ENCODE data around the gene HMGN4.

Gene HMGN4

GRCh38 chr6:26552640-26553188, 14.5 kb downstream of the HMGN4 start:
- DNase-seq: no peak

DNA sequence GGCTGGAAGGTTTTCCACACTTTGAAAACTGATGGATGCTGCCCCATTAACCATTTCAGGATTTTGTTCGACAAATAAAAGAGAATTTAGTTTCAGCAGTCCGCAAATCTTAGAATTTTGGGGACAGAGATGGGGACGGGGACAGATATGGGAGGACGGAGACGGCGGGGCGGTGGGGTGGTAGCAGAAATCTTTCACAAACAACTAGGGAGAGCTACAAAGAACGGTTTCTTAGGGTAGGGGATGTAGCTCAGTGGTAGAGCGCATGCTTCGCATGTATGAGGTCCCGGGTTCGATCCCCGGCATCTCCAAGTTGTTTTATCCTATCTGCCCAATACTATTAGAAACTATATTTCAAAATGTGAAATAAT, 15.1 kb downstream of the HMGN4 start:
- DNase-seq: peak; percentile 81

DNA sequence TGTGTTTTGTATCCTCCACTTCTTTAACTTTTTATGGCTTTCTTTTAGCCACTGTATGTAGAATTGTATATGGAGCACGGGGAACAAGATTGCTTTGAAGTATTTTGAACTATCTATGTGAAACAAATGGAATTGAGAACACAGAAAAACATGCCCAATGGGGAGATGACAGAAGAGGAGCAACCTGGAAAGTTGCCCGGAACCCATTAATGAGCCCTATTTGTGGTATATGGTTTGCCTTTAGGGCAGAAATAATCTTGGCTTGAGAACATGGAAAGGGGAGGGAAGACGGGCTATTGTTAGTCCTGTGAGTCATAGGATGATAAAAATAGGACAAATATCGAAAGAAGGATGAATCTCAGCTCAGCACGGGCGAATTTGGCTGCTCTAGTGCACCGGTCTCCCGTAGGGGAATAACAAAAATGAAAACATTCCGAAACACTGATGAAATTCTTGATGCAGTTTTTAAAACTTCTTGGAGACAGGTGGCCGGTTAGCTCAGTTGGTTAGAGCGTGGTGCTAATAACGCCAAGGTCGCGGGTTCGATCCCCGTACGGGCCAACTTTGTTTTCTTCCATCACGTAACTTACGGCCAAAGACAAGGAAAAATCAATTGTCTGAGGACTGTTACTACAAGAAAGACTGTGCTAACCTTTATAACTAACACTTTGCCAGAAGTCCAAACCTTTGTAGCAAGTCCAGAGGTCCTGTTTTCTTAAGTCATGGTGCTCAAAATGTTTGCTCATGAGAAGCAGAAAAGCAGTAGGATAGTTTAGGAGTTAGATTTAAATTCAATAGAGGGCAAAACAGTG, 15.7 kb downstream of the HMGN4 start:
- peak; percentile 90 for DNase-seq

GRCh38 chr6:26554447-26554696, 16.2 kb downstream of the HMGN4 start:
- DNase-seq: no peak

GRCh38 chr6:26554697-26555504, 16.7 kb downstream of the HMGN4 start:
- DNase-seq: peak; percentile 21

DNA sequence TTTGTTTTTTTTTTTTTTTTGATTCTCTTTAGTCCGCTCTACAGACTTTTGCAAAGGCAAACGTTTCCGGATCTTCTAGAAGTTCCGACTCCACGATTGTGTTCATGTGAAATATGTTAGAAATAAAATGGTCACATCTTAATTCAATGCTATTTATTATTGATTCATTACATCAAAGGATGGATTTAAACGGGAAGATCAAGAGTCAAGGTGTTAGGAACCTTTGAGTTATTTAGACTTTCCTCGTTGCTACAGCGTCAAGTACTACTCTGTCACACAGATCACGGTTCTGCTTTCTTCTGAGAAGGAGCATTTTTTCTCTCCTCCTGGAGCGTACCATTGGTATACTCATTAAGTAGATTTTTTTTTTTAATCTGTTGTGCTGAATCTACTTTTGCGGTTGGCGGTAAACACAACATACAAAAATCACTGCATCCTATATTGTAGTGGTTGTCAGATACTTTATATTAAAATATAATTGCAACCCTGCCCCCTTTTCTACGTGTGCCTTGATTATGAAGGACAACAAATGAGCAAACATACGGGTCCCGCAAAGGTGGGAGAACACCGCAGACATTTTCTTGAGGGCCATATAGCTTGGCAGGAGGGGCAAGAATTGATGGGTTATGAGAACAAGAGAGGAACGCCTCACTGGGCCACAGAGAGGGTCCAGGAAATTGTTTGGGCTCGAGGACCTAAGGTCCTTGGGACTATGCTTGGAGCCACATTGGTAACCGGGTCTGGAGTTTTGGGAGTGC, 17.5 kb downstream of the HMGN4 start:
- DNase-seq: no peak

- peak; percentile 51 for DNase-seq
These were observed 18.3 kb downstream of the HMGN4 start for GRCh38 chr6:26556263-26557070.

- DNase-seq: no peak
These were observed 23.6 kb downstream of the HMGN4 start for GRCh38 chr6:26561533-26562466.

- DNase-seq: no peak
These were observed 25.3 kb downstream of the HMGN4 start for GRCh38 chr6:26563488-26563887.

- DNase-seq: peak; percentile 92
These were observed 30.7 kb downstream of the HMGN4 start for GRCh38 chr6:26568601-26569432.

- DNase-seq: no peak
These were observed 31.2 kb downstream of the HMGN4 start for GRCh38 chr6:26569433-26569764.

DNA sequence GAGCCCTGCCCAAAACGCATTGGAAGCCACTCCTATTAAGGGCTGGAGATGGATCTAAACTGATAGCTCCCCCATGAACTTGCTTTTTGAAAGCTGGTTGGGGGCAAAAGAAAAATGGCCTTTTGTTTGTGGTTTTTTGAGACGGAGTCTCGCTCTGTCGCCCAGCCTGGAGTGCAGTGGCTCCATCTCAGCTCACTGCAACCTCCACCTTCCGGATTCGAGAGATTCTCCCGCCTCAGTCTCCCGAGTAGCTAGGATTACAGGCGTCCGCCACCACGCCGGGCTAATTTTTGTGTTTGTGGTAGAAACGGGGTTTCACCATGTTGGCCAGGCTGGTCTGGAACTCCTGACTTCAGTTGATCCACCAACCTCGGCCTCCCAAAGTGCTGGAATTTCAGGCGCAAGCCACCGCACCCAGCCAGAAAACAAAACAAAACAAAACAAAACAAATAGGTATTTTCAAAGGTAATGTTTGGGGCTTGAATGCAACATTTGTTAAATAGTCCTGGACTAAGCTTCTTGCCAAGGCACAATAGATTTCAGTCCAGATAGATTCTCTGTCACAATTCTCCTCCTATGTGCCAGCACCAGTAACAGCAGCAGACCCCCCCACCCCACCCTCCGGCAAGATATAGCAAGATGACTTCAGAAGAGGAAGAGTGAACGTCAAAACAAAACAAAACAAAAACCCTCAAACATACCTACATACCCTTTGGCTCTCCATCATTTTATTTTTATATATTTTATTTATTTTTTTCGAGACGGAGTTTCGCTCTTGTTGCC, 32.1 kb downstream of the HMGN4 start:
- no peak for DNase-seq

GRCh38 chr6:26571592-26572296, 33.6 kb downstream of the HMGN4 start:
- DNase-seq: peak; percentile 86

DNA sequence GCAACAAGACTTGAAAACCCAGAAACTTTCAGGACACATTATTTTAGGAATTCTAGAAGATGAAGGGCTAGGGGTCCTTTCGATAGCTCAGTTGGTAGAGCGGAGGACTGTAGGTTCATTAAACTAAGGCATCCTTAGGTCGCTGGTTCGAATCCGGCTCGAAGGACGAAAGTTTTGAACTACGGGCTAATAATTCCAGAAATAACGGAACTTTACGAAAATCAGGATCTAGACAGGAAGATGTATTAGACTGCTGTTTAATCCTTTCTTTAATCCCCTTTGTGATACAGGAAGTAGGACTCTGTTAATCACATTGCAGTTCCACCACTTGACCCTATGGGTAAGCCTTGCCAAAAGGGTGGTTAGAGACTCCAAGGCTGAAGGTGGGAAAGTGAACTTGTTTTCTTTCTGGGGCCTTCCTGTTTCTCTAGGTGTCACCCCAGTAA, 37.4 kb downstream of the HMGN4 start:
- DNase-seq: no peak

- DNase-seq: no peak
These were observed 38.3 kb downstream of the HMGN4 start for GRCh38 chr6:26576407-26576843.

GRCh38 chr6:26576929-26577719, 39.0 kb downstream of the HMGN4 start:
- no peak for DNase-seq

GRCh38 chr6:26577720-26578072, 39.5 kb downstream of the HMGN4 start:
- no peak for DNase-seq

- no peak for DNase-seq
These were observed 40.1 kb downstream of the HMGN4 start for GRCh38 chr6:26578279-26578678.

Data from T1000 (cell line).